Esophagus muscularis mucosa (tissue), 4 donors: Measurements from ENCODE around the gene NFIB.

ENCODE experiments used
- EP300 ChIP-seq: sonication (generic); formaldehyde crosslinking; IDR thresholded peaks from one replicate; pipeline ENCODE4 v1.6.1; 2017; ENCODE audit warnings: antibody characterized with exemption
- POLR2A ChIP-seq: fragments of 450-650 bp; IDR thresholded peaks from one replicate; pipeline ENCODE4 v1.6.1; 2017; ENCODE audit warnings: antibody characterized with exemption, moderate library complexity, mild to moderate bottlenecking, low read depth
- POLR2AphosphoS5 ChIP-seq, 2 donors: sonication (generic); formaldehyde crosslinking; IDR thresholded peaks; one replicate each; pipeline ENCODE4 v1.6.1; 2017; ENCODE audit warnings: antibody characterized with exemption in 2 of 2
- TF ChIP-seq, protein P1 (sequence below), 3 experiments: fragments of 200-600 bp in 2 of 3; fragments of 450-650 bp in 1 of 3; sonication (generic) in 2 of 3; IDR thresholded peaks; one replicate each; pipeline ENCODE4 v1.5.1; 2017 to 2019; ENCODE audit warnings: antibody characterized with exemption in 3 of 3, mild to moderate bottlenecking in 2 of 3, moderate library complexity in 1 of 3

DNA sequence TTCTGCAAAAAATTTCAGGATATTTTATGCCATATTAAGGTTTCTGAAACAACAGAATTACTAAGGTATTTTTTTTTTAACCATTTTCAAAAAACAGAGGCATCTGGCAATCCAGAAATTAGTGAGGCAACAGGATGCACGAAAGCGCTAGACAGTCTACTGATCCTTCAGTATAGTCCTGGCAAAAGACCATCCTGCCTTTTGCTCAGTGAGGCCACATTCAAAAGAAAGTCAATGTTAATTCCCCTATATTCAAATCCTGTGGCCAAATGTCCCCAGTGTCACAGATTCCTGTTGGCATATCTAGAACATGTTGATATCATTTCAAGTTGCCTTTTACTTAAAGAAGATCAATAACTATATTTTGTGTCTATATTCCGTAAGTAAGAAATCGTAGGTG, 13.1 kb upstream of the NFIB start:
- TF ChIP-seq, protein P1, sequence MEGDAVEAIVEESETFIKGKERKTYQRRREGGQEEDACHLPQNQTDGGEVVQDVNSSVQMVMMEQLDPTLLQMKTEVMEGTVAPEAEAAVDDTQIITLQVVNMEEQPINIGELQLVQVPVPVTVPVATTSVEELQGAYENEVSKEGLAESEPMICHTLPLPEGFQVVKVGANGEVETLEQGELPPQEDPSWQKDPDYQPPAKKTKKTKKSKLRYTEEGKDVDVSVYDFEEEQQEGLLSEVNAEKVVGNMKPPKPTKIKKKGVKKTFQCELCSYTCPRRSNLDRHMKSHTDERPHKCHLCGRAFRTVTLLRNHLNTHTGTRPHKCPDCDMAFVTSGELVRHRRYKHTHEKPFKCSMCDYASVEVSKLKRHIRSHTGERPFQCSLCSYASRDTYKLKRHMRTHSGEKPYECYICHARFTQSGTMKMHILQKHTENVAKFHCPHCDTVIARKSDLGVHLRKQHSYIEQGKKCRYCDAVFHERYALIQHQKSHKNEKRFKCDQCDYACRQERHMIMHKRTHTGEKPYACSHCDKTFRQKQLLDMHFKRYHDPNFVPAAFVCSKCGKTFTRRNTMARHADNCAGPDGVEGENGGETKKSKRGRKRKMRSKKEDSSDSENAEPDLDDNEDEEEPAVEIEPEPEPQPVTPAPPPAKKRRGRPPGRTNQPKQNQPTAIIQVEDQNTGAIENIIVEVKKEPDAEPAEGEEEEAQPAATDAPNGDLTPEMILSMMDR (IDR thresholded peaks at IDR 0.05), result no peak
- TF ChIP-seq POLR2A (no peak), EP300 (no peak), POLR2AphosphoS5 (IDR thresholded peaks at IDR 0.05) (no peak)
